OCI-M1 (cell line): ENCODE measurements around the gene STK10.

Experiments used
- DNase-seq: peaks from one replicate; lab custom pipeline; 2025; lab: John Stamatoyannopoulos, UW

STK10 gene

GRCh38 chr5:172086194-172086975, 101.6 kb downstream of the STK10 start:
- DNase-seq, result no peak

- DNase-seq, result no peak
Measured at GRCh38 chr5:172085738-172086137, 102.3 kb downstream of the STK10 start.

GRCh38 chr5:172082180-172082579, 105.8 kb downstream of the STK10 start:
- DNase-seq, result no peak

GRCh38 chr5:172079876-172080275, 108.1 kb downstream of the STK10 start:
- no peak for DNase-seq

- DNase-seq, result peak; percentile 91
Measured at GRCh38 chr5:172078726-172079345, 109.2 kb downstream of the STK10 start.

- no peak for DNase-seq
Measured at GRCh38 chr5:172077664-172078425, 110.2 kb downstream of the STK10 start.

- DNase-seq, result peak; percentile 47
Measured at GRCh38 chr5:172076761-172077244, 111.2 kb downstream of the STK10 start.

- no peak for DNase-seq
Measured at GRCh38 chr5:172075656-172076055, 112.4 kb downstream of the STK10 start.

- DNase-seq, result no peak
Measured at GRCh38 chr5:172074896-172075295, 113.1 kb downstream of the STK10 start.

GRCh38 chr5:172071309-172071875, 116.6 kb downstream of the STK10 start:
- DNase-seq, result no peak

GRCh38 chr5:172065431-172066065, 122.5 kb downstream of the STK10 start:
- no peak for DNase-seq

- DNase-seq, result no peak
Measured at GRCh38 chr5:172064766-172065165, 123.3 kb downstream of the STK10 start.

GRCh38 chr5:172064358-172064757, 123.7 kb downstream of the STK10 start:
- DNase-seq, result no peak

- DNase-seq, result no peak
Measured at GRCh38 chr5:172063463-172064235, 124.4 kb downstream of the STK10 start.

GRCh38 chr5:172059661-172060100, 128.3 kb downstream of the STK10 start:
- DNase-seq, result peak; percentile 28

GRCh38 chr5:172058088-172058487, 129.9 kb downstream of the STK10 start:
- no peak for DNase-seq

- DNase-seq, result no peak
Measured at GRCh38 chr5:172055996-172056395, 132.0 kb downstream of the STK10 start.

GRCh38 chr5:172055421-172055820, 132.6 kb downstream of the STK10 start:
- DNase-seq, result no peak

GRCh38 chr5:172054611-172055153, 133.3 kb downstream of the STK10 start:
- DNase-seq, result no peak

GRCh38 chr5:172052450-172053236, 135.4 kb downstream of the STK10 start:
- DNase-seq, result no peak
